Prostate gland (tissue), 2 donors: ENCODE results near the gene IGSF22.

Experiments
- CTCF ChIP-seq, 4 experiments: fragments of 200-600 bp in 2 of 4; fragments of 450-650 bp in 2 of 4; sonication (generic) in 2 of 4; IDR thresholded peaks; 1 replicate in 3 of 4; 2 replicates in 1 of 4; pipeline ENCODE4 v1.5.1; 2016 to 2019; ENCODE audit warnings: antibody characterized with exemption in 4 of 4, mild to moderate bottlenecking in 2 of 4, moderate library complexity in 2 of 4
- POLR2A ChIP-seq: fragments of 450-650 bp; IDR thresholded peaks from one replicate; pipeline ENCODE4 v1.6.1; 2016; ENCODE audit warnings: antibody characterized with exemption, mild to moderate bottlenecking
- POLR2AphosphoS5 ChIP-seq: sonication (generic); formaldehyde crosslinking; IDR thresholded peaks from one replicate; pipeline ENCODE4 v1.6.1; 2017; ENCODE audit warnings: antibody characterized with exemption

GRCh38 chr11:18671246-18671645 lies 54.7 kb downstream of the IGSF22 start:
- TF ChIP-seq CTCF (IDR thresholded peaks at IDR 0.05) (no peak), POLR2AphosphoS5 (no peak), POLR2A (no peak)
